ENCODE results near the gene KIF13A.

KIF13A gene

DNA sequence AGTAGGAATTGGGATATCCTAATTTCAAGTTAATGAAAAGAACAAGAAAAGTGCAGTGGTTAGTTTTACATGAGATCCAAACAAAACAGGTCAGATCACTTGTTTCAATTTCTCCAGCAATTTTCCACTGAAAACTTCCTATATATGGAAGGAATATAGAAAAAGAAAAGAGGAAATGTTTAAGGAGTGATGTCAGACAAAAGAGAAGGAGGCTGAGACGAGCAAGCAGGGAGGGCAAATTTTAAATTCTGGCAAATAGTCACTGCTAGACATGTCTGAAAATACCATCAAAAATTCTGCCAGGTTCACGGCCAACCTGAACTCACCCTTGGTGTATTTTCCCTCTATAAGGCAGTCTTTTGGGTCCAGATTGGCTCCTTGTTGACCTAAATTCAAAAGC, 271.2 kb downstream of the KIF13A start:
- TF ChIP-seq GABPA (IDR thresholded peaks at IDR 0.05; ENCODE audit: low read depth) (no peak), CTCF (IDR thresholded peaks at IDR 0.05; ENCODE audit: insufficient read depth, low read length) (no peak), POLR2AphosphoS5 (IDR thresholded peaks at IDR 0.05; ENCODE audit: low read depth) (no peak), SPI1 (IDR thresholded peaks at IDR 0.05; ENCODE audit: borderline replicate concordance, low read depth) (no peak)
- Histone ChIP-seq H3K4me3 (replicated peaks; ENCODE audit: insufficient read depth, low read length) (no peak overlapping the region), H3K27me3 (ENCODE audit: insufficient read depth, poor library complexity, severe bottlenecking) (no peaks in the 10 kb centered on the region), H3K27ac (replicated peaks) (no peak overlapping the region)
- DNase-seq (ENCODE audit: low read depth in 1 of 2, low spot score in 1 of 2), result no peak

- no peaks in the 10 kb centered on the region for H3K27me3 ChIP-seq (ENCODE audit: insufficient read depth, poor library complexity, severe bottlenecking)
- no peak overlapping the region for H3K4me3 ChIP-seq (replicated peaks; ENCODE audit: insufficient read depth, low read length)
- H3K27ac ChIP-seq (replicated peaks), result no peak overlapping the region
- peak in 1 of 2 experiments; percentile 21 for DNase-seq (ENCODE audit: low read depth in 1 of 2, low spot score in 1 of 2)
- TF ChIP-seq REST (IDR thresholded peaks at IDR 0.05; ENCODE audit: insufficient replicate concordance, low read depth), result no peak
- peak; percentile 31; the same call in 1 of the 2 replicates for TF ChIP-seq SPI1 (IDR thresholded peaks at IDR 0.05; ENCODE audit: borderline replicate concordance, low read depth)
Observed at GRCh38 chr6:17714879-17715851, 272.3 kb downstream of the KIF13A start.

DNA sequence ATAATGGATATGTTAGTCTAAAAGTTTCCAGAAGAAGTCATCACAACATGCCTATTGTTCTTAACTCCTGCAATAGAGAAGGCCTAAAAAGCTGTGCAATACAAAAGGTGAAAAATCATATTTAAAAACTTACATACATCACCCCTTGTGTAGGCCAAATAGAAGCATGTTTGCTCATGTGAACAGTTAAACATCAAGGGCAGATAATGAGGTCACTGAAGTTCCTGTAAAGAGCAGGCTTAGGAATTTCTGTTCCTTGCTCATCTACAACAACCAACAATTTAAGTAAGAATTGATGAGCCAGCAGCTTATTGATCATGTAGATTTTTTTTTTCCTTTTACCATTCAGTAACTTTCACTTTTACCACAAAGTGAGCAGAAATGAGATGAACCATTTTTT, 273.3 kb downstream of the KIF13A start:
- DNase-seq (ENCODE audit: low read depth in 1 of 2, low spot score in 1 of 2), result no peak
- TF ChIP-seq POLR2AphosphoS5 (IDR thresholded peaks at IDR 0.05; ENCODE audit: low read depth), result no peak
- no peak for TF ChIP-seq CTCF (IDR thresholded peaks at IDR 0.05; ENCODE audit: insufficient read depth, low read length)
- TF ChIP-seq GABPA (IDR thresholded peaks at IDR 0.05; ENCODE audit: low read depth), result no peak
- TF ChIP-seq REST (IDR thresholded peaks at IDR 0.05; ENCODE audit: insufficient replicate concordance, low read depth), result no peak
- TF ChIP-seq SPI1 (IDR thresholded peaks at IDR 0.05; ENCODE audit: borderline replicate concordance, low read depth), result no peak
- Histone ChIP-seq H3K27me3 (ENCODE audit: insufficient read depth, poor library complexity, severe bottlenecking) (no peaks in the 10 kb centered on the region), H3K27ac (replicated peaks) (no peak overlapping the region), H3K4me3 (replicated peaks; ENCODE audit: insufficient read depth, low read length) (no peak overlapping the region)

DNA sequence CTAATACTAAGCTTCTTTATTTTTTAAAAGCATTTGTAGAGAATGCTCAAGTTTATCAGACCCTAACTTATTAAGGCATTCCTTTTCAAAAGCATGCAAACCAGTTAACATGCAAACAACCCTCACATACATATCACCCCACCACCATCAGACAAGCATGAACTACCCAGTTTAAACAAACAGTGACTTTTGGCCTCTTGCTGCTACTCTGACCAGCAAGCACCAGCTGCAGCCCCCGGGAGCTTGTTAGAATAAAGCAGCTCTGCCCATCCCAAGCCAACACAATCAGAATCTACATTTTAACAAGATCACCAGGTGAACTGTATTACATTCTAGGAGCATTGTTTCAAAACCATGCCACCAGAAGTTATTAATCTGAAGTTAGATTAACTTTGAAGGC, 274.9 kb downstream of the KIF13A start:
- Histone ChIP-seq H3K27me3 (ENCODE audit: insufficient read depth, poor library complexity, severe bottlenecking) (no peaks in the 10 kb centered on the region), H3K4me3 (replicated peaks; ENCODE audit: insufficient read depth, low read length) (no peak overlapping the region), H3K27ac (replicated peaks) (no peak overlapping the region)
- TF ChIP-seq SPI1 (IDR thresholded peaks at IDR 0.05; ENCODE audit: borderline replicate concordance, low read depth) (no peak), GABPA (IDR thresholded peaks at IDR 0.05; ENCODE audit: low read depth) (no peak), POLR2AphosphoS5 (IDR thresholded peaks at IDR 0.05; ENCODE audit: low read depth) (no peak), REST (IDR thresholded peaks at IDR 0.05; ENCODE audit: insufficient replicate concordance, low read depth) (no peak), CTCF (IDR thresholded peaks at IDR 0.05; ENCODE audit: insufficient read depth, low read length) (no peak)
- DNase-seq (ENCODE audit: low read depth in 1 of 2, low spot score in 1 of 2), result no peak

Measured in HL-60 (cell line).